Neuron (in vitro differentiated cells): ENCODE measurements around the gene ZBTB20.

Source experiments
- H2AFZ ChIP-seq: one replicate; pipeline ENCODE4 v1.6.1; 2013; ENCODE audit warnings: low read depth, mild to moderate bottlenecking, inconsistent platforms, low read length, moderate library complexity
- H3K27me3 ChIP-seq: one replicate; pipeline ENCODE4 v1.6.1; 2013; ENCODE audit warnings: low read length; ENCODE audit not compliant: insufficient read depth
- H3K36me3 ChIP-seq: one replicate; pipeline ENCODE4 v1.6.1; 2013; ENCODE audit warnings: low read length; ENCODE audit not compliant: insufficient read depth
- H3K4me1 ChIP-seq: one replicate; pipeline ENCODE4 v1.6.1; 2013; ENCODE audit warnings: low read length; ENCODE audit not compliant: insufficient read depth
- H3K4me3 ChIP-seq: 2 replicates; pipeline ENCODE4 v1.5.1; 2013; ENCODE audit warnings: mild to moderate bottlenecking, low read length, moderate library complexity
- H3K9me3 ChIP-seq: one replicate; pipeline ENCODE4 v1.6.1; 2013; ENCODE audit warnings: low read length

ZBTB20 gene

GRCh38 chr3:114582929-114583328, 564.2 kb downstream of the ZBTB20 start:
- no peaks in the 10 kb centered on the region for H3K9me3 ChIP-seq
- no peak overlapping the region for H3K4me3 ChIP-seq
- H3K4me1 ChIP-seq: peaks cover 6% of the 10 kb centered on the region
- H3K27me3 ChIP-seq: no peaks in the 10 kb centered on the region
- no peaks in the 10 kb centered on the region for H3K36me3 ChIP-seq
- no peak overlapping the region for H2AFZ ChIP-seq

- Histone ChIP-seq H3K4me1 (peaks cover 4% of the 10 kb centered on the region), H3K4me3 (no peak overlapping the region), H3K36me3 (no peaks in the 10 kb centered on the region), H2AFZ (no peak overlapping the region), H3K9me3 (no peaks in the 10 kb centered on the region), H3K27me3 (no peaks in the 10 kb centered on the region)
These were observed 574.6 kb downstream of the ZBTB20 start for GRCh38 chr3:114572364-114573062.

- peaks cover 5% of the 10 kb centered on the region for H3K4me1 ChIP-seq
- no peaks in the 10 kb centered on the region for H3K36me3 ChIP-seq
- no peaks in the 10 kb centered on the region for H3K27me3 ChIP-seq
- no peak overlapping the region for H3K4me3 ChIP-seq
- no peaks in the 10 kb centered on the region for H3K9me3 ChIP-seq
- H2AFZ ChIP-seq: no peak overlapping the region
These were observed 575.7 kb downstream of the ZBTB20 start for GRCh38 chr3:114571363-114571762.

GRCh38 chr3:114569186-114569585, 577.9 kb downstream of the ZBTB20 start:
- no peaks in the 10 kb centered on the region for H3K36me3 ChIP-seq
- no peak overlapping the region for H3K4me3 ChIP-seq
- no peaks in the 10 kb centered on the region for H3K9me3 ChIP-seq
- H3K27me3 ChIP-seq: no peaks in the 10 kb centered on the region
- no peak overlapping the region for H2AFZ ChIP-seq
- H3K4me1 ChIP-seq: peaks cover 5% of the 10 kb centered on the region

- Histone ChIP-seq H3K36me3 (no peaks in the 10 kb centered on the region), H3K4me3 (no peak overlapping the region), H3K9me3 (no peaks in the 10 kb centered on the region), H3K27me3 (no peaks in the 10 kb centered on the region), H2AFZ (no peak overlapping the region), H3K4me1 (peaks cover 5% of the 10 kb centered on the region)
These were observed 579.3 kb downstream of the ZBTB20 start for GRCh38 chr3:114567771-114568170.

- no peak overlapping the region for H3K4me3 ChIP-seq
- H3K4me1 ChIP-seq: peaks cover 5% of the 10 kb centered on the region
- no peak overlapping the region for H2AFZ ChIP-seq
- no peaks in the 10 kb centered on the region for H3K36me3 ChIP-seq
- H3K9me3 ChIP-seq: no peaks in the 10 kb centered on the region
- H3K27me3 ChIP-seq: no peaks in the 10 kb centered on the region
These were observed 580.3 kb downstream of the ZBTB20 start for GRCh38 chr3:114566767-114567166.

- no peak overlapping the region for H2AFZ ChIP-seq
- H3K4me3 ChIP-seq: no peak overlapping the region
- H3K36me3 ChIP-seq: no peaks in the 10 kb centered on the region
- no peaks in the 10 kb centered on the region for H3K27me3 ChIP-seq
- H3K4me1 ChIP-seq: peaks cover 5% of the 10 kb centered on the region
- no peaks in the 10 kb centered on the region for H3K9me3 ChIP-seq
These were observed 580.8 kb downstream of the ZBTB20 start for GRCh38 chr3:114566162-114566755.

- Histone ChIP-seq H3K4me1 (peaks cover 5% of the 10 kb centered on the region), H3K36me3 (no peaks in the 10 kb centered on the region), H3K9me3 (no peaks in the 10 kb centered on the region), H3K27me3 (no peaks in the 10 kb centered on the region), H2AFZ (no peak overlapping the region), H3K4me3 (no peak overlapping the region)
These were observed 581.9 kb downstream of the ZBTB20 start for GRCh38 chr3:114565216-114565615.

GRCh38 chr3:114563720-114564119, 583.4 kb downstream of the ZBTB20 start:
- H3K27me3 ChIP-seq: no peaks in the 10 kb centered on the region
- H3K36me3 ChIP-seq: no peaks in the 10 kb centered on the region
- H3K9me3 ChIP-seq: no peaks in the 10 kb centered on the region
- peaks cover 5% of the 10 kb centered on the region for H3K4me1 ChIP-seq
- no peak overlapping the region for H2AFZ ChIP-seq
- H3K4me3 ChIP-seq: no peak overlapping the region

GRCh38 chr3:114562557-114562956, 584.5 kb downstream of the ZBTB20 start:
- Histone ChIP-seq H3K4me3 (no peak overlapping the region), H3K4me1 (peaks cover under 1% of the 10 kb centered on the region), H3K9me3 (no peaks in the 10 kb centered on the region), H2AFZ (no peak overlapping the region), H3K36me3 (no peaks in the 10 kb centered on the region), H3K27me3 (no peaks in the 10 kb centered on the region)

GRCh38 chr3:114558271-114558670, 588.8 kb downstream of the ZBTB20 start:
- peaks cover 3% of the 10 kb centered on the region for H3K4me1 ChIP-seq
- H3K9me3 ChIP-seq: no peaks in the 10 kb centered on the region
- no peaks in the 10 kb centered on the region for H3K36me3 ChIP-seq
- H3K4me3 ChIP-seq: no peak overlapping the region
- no peak overlapping the region for H2AFZ ChIP-seq
- no peaks in the 10 kb centered on the region for H3K27me3 ChIP-seq

- H3K4me3 ChIP-seq: no peak overlapping the region
- no peaks in the 10 kb centered on the region for H3K36me3 ChIP-seq
- peaks cover 3% of the 10 kb centered on the region for H3K4me1 ChIP-seq
- H3K27me3 ChIP-seq: no peaks in the 10 kb centered on the region
- H3K9me3 ChIP-seq: no peaks in the 10 kb centered on the region
- H2AFZ ChIP-seq: no peak overlapping the region
These were observed 589.3 kb downstream of the ZBTB20 start for GRCh38 chr3:114557791-114558190.

- H3K4me3 ChIP-seq: no peak overlapping the region
- no peaks in the 10 kb centered on the region for H3K27me3 ChIP-seq
- no peaks in the 10 kb centered on the region for H3K9me3 ChIP-seq
- peaks cover 3% of the 10 kb centered on the region for H3K4me1 ChIP-seq
- no peaks in the 10 kb centered on the region for H3K36me3 ChIP-seq
- H2AFZ ChIP-seq: no peak overlapping the region
These were observed 590.4 kb downstream of the ZBTB20 start for GRCh38 chr3:114556657-114557213.
